Neural cell (in vitro differentiated cells): ENCODE results near the gene ROR1. TPM values are rescaled to one million over a fixed set of nuclear protein-coding genes. Genes with fewer than 3 reads are reported as not detected.

Source experiments
- H2AFZ ChIP-seq: fragments of 200-600, 300-800 bp; sonication (generic), shearing (Covaris generic); 2 replicates; pipeline ENCODE4 v1.6.0; 2014; ENCODE audit warnings: low read depth, mild to moderate bottlenecking, antibody characterized with exemption, low read length, moderate library complexity
- H3F3A ChIP-seq: fragments of 200-600 bp; shearing (Covaris generic); 2 replicates; pipeline ENCODE4 v1.6.1; 2016; ENCODE audit warnings: mild to moderate bottlenecking, moderate library complexity, mixed read lengths, antibody characterized with exemption, low read length; ENCODE audit not compliant: insufficient read depth, poor library complexity, severe bottlenecking
- H3K27ac ChIP-seq: fragments of 200-600, 300-800 bp; sonication (generic), shearing (Covaris generic); 2 replicates; pipeline ENCODE4 v1.5.1; 2014; ENCODE audit warnings: mild to moderate bottlenecking, low read length, moderate library complexity
- H3K27me3 ChIP-seq: fragments of 300-800, 200-600 bp; sonication (generic), shearing (Covaris generic); 2 replicates; pipeline ENCODE4 v1.6.0; 2014; ENCODE audit warnings: mild to moderate bottlenecking, low read depth, low read length, moderate library complexity; ENCODE audit not compliant: insufficient read depth
- H3K36me3 ChIP-seq: fragments of 300-800, 200-600 bp; sonication (generic), shearing (Covaris generic); 2 replicates; pipeline ENCODE4 v1.5.1; 2014; ENCODE audit warnings: mild to moderate bottlenecking, antibody characterized with exemption, low read length, moderate library complexity; ENCODE audit not compliant: insufficient read depth
- H3K4me2 ChIP-seq: fragments of 300-800, 200-600 bp; sonication (generic), shearing (Covaris generic); 2 replicates; pipeline ENCODE4 v1.6.0; 2014; ENCODE audit warnings: mild to moderate bottlenecking, low read length
- H3K4me3 ChIP-seq: fragments of 300-800, 200-600 bp; sonication (generic), shearing (Covaris generic); 2 replicates; pipeline ENCODE4 v1.5.1; 2014; ENCODE audit warnings: mild to moderate bottlenecking, low read length, moderate library complexity
- H3K79me2 ChIP-seq: fragments of 200-600 bp; shearing (Covaris generic); replicated peaks from 2 replicates; pipeline ENCODE4 v1.6.0; 2014; ENCODE audit warnings: mild to moderate bottlenecking, low read length, moderate library complexity; ENCODE audit not compliant: insufficient read depth
- H3K9ac ChIP-seq: fragments of 300-800, 200-600 bp; sonication (generic), shearing (Covaris generic); 2 replicates; pipeline ENCODE4 v1.6.1; 2016; ENCODE audit warnings: mild to moderate bottlenecking, low read length, mixed read lengths
- H3K9me2 ChIP-seq: fragments of 200-600 bp; shearing (Covaris generic); 2 replicates; pipeline ENCODE4 v1.6.1; 2016; ENCODE audit warnings: mild to moderate bottlenecking, low read length, mixed read lengths; ENCODE audit not compliant: insufficient read depth
- H3K9me3 ChIP-seq: fragments of 200-600, 300-800 bp; sonication (generic), shearing (Covaris generic); 2 replicates; pipeline ENCODE4 v1.6.1; 2016; ENCODE audit warnings: mild to moderate bottlenecking, mixed run types, low read length, moderate library complexity, mixed read lengths
- H4K20me1 ChIP-seq: fragments of 200-600 bp; shearing (Covaris generic); 2 replicates; pipeline ENCODE4 v1.6.1; 2016; ENCODE audit warnings: mild to moderate bottlenecking, mixed run types; ENCODE audit not compliant: insufficient read depth
- CTCF ChIP-seq: fragments of 450-650 bp; IDR thresholded peaks from 2 replicates; pipeline ENCODE4 v1.5.1; 2014; ENCODE audit warnings: antibody characterized with exemption, mild to moderate bottlenecking, moderate library complexity; ENCODE audit not compliant: poor library complexity, severe bottlenecking
- EP300 ChIP-seq: fragments of 450-650 bp; conservative IDR thresholded peaks from 2 replicates; pipeline ENCODE4 v1.6.1; 2014; ENCODE audit warnings: antibody characterized with exemption, mild to moderate bottlenecking, moderate library complexity; ENCODE audit not compliant: poor library complexity, severe bottlenecking
- EZH2 ChIP-seq: fragments of 200-600, 300-800 bp; shearing (Covaris generic), sonication (generic); IDR thresholded peaks from 2 replicates; pipeline ENCODE4 v1.6.1; 2014; ENCODE audit warnings: antibody characterized with exemption, low read length, borderline replicate concordance, mild to moderate bottlenecking; ENCODE audit not compliant: insufficient read depth, poor library complexity, severe bottlenecking
- MXI1 ChIP-seq: fragments of 450-650 bp; conservative IDR thresholded peaks from 2 replicates; pipeline ENCODE4 v1.6.1; 2014; ENCODE audit warnings: antibody characterized with exemption, mild to moderate bottlenecking; ENCODE audit not compliant: poor library complexity, severe bottlenecking
- POLR2AphosphoS5 ChIP-seq: IDR thresholded peaks from 2 replicates; pipeline ENCODE4 v1.6.1; 2012
- RAD21 ChIP-seq: fragments of 450-650 bp; conservative IDR thresholded peaks from 2 replicates; pipeline ENCODE4 v1.6.1; 2014; ENCODE audit warnings: antibody characterized with exemption, mild to moderate bottlenecking, moderate library complexity
- REST ChIP-seq: IDR thresholded peaks from 2 replicates; pipeline ENCODE4 v1.6.1; 2012; ENCODE audit warnings: borderline replicate concordance
- SMC3 ChIP-seq: fragments of 450-650 bp; conservative IDR thresholded peaks from 2 replicates; pipeline ENCODE4 v1.6.1; 2014; ENCODE audit warnings: antibody characterized with exemption, mild to moderate bottlenecking, moderate library complexity; ENCODE audit not compliant: poor library complexity
- TAF1 ChIP-seq: IDR thresholded peaks from 2 replicates; pipeline ENCODE4 v1.6.1; 2012; ENCODE audit warnings: low read depth
- polyA plus RNA-seq: library from polyadenylated mRNA; depleted of rRNA; stranded (reverse); fragments of >200 nt; gene quantifications from 2 replicates; pipeline ENCODE4 v1.2.3, GENCODE V29; 2014

ROR1 gene
- polyA plus RNA-seq, 1 donor from 2014 or later, result 0.27 TPM

- Histone ChIP-seq H3K36me3 (no peaks in the 10 kb centered on the region), H3K79me2 (no peaks in the 10 kb centered on the region), H2AFZ (no peak overlapping the region), H4K20me1 (no peaks in the 10 kb centered on the region), H3K9me2 (no peaks in the 10 kb centered on the region), H3K4me3 (no peak overlapping the region), H3F3A (no peaks in the 10 kb centered on the region), H3K9ac (no peak overlapping the region), H3K9me3 (no peaks in the 10 kb centered on the region), H3K4me2 (no peak overlapping the region), H3K27me3 (no peaks in the 10 kb centered on the region), H3K27ac (no peak overlapping the region)
- no peak for TF ChIP-seq MXI1
These were observed 173.2 kb downstream of the ROR1 start for GRCh38 chr1:63946866-63947491.

- H3K4me2 ChIP-seq, result no peak overlapping the region
- no peak overlapping the region for H3K9ac ChIP-seq
- H3K9me3 ChIP-seq, result no peaks in the 10 kb centered on the region
- no peaks in the 10 kb centered on the region for H3K27me3 ChIP-seq
- no peaks in the 10 kb centered on the region for H3F3A ChIP-seq
- no peaks in the 10 kb centered on the region for H3K9me2 ChIP-seq
- H3K36me3 ChIP-seq, result no peaks in the 10 kb centered on the region
- H3K27ac ChIP-seq, result no peak overlapping the region
- TF ChIP-seq TAF1 (no peak), RAD21 (no peak), CTCF (no peak), EZH2 (no peak)
- no peak overlapping the region for H3K4me3 ChIP-seq
- no peaks in the 10 kb centered on the region for H3K79me2 ChIP-seq
- H4K20me1 ChIP-seq, result no peaks in the 10 kb centered on the region
- H2AFZ ChIP-seq, result no peak overlapping the region
These were observed 174.1 kb downstream of the ROR1 start for GRCh38 chr1:63947904-63948303.

GRCh38 chr1:63950023-63950422 is 176.2 kb downstream of the ROR1 start:
- no peaks in the 10 kb centered on the region for H3K9me3 ChIP-seq
- H3K27me3 ChIP-seq, result no peaks in the 10 kb centered on the region
- no peaks in the 10 kb centered on the region for H3K9me2 ChIP-seq
- H3K79me2 ChIP-seq, result no peaks in the 10 kb centered on the region
- no peaks in the 10 kb centered on the region for H4K20me1 ChIP-seq
- H2AFZ ChIP-seq, result no peak overlapping the region
- H3K4me3 ChIP-seq, result no peak overlapping the region
- TF ChIP-seq EZH2 (no peak), MXI1 (no peak), EP300 (no peak), POLR2AphosphoS5 (no peak), RAD21 (no peak), TAF1 (no peak), SMC3 (no peak), REST (no peak), CTCF (no peak)
- no peak overlapping the region for H3K9ac ChIP-seq
- H3K27ac ChIP-seq, result no peak overlapping the region
- H3K36me3 ChIP-seq, result no peaks in the 10 kb centered on the region
- no peaks in the 10 kb centered on the region for H3F3A ChIP-seq
- no peak overlapping the region for H3K4me2 ChIP-seq
